HepG2 (cell line): ENCODE data around the gene RPTOR. TPM values are rescaled to one million over a fixed set of nuclear protein-coding genes. Genes with fewer than 3 reads are reported as not detected.

Experiments used
- ATAC-seq: fragments of 200-7000 bp; cut with Tn5 transposase; 3 replicates; pipeline ENCODE4 v1.9.1; 2020; ENCODE audit warnings: mild to moderate bottlenecking, moderate library complexity
- BruUV-seq: library from RNA; stranded (reverse); fragments of 400-500 nt; replicated peaks from 2 replicates; lab custom pipeline; 2021; lab: Mats Ljungman, UMichigan
- CTCF ChIA-PET: fragments of 300-600 bp; formaldehyde crosslinking; extraction: SDS; loops from one replicate; lab custom pipeline; 2021; ENCODE audit warnings: low total read pairs, inconsistent platforms, low intra/inter-chr PET ratio; lab: Yijun Ruan, JAX
- POLR2A ChIA-PET: fragments of 350-600 bp; sonication (Branson Sonifier 250); formaldehyde crosslinking; loops from one replicate; lab custom pipeline; 2020; ENCODE audit warnings: antibody characterized with exemption, inconsistent platforms; lab: Yijun Ruan, JAX
- DNase-seq: peaks from one replicate; pipeline ENCODE4 v3.0.0-alpha.2; 2015; ENCODE audit warnings: low spot score
- FAIRE-seq: peaks from 3 replicates; lab custom pipeline; 2011; peaks lifted over from hg19 to GRCh38; lab: Jason Lieb, UNC
- H2AFZ ChIP-seq: one replicate; pipeline ENCODE4 v1.6.1; 2011; ENCODE audit warnings: low read length, inconsistent platforms
- H3K27ac ChIP-seq: fragments of 300-600 bp; 3 replicates; pipeline ENCODE4 v1.8.0; 2011; ENCODE audit warnings: mixed run types, mild to moderate bottlenecking, mixed read lengths, low read length, inconsistent platforms; ENCODE audit not compliant: insufficient read depth; ENCODE audit errors: extremely low read length
- H3K27me3 ChIP-seq, 2 experiments: fragments of 200-600 bp in 1 of 2; 2 replicates in 1 of 2; 3 replicates in 1 of 2; pipeline versions ENCODE4 v1.6.0 to v1.8.0; 2011; ENCODE audit warnings: low read length in 2 of 2, mild to moderate bottlenecking in 2 of 2, moderate library complexity in 2 of 2, inconsistent platforms in 1 of 2; ENCODE audit not compliant: insufficient read depth in 2 of 2, control insufficient read depth in 1 of 2
- H3K36me3 ChIP-seq, 2 experiments: fragments of 200-600 bp in 1 of 2; replicated peaks in 1 of 2; 2 replicates in 1 of 2; 3 replicates in 1 of 2; pipeline versions ENCODE4 v1.5.1 to v1.8.0; 2011; ENCODE audit warnings: low read length in 2 of 2, inconsistent platforms in 1 of 2; ENCODE audit not compliant: insufficient read depth in 2 of 2, control insufficient read depth in 1 of 2
- H3K4me1 ChIP-seq: 2 replicates; pipeline ENCODE4 v1.5.1; 2012; ENCODE audit warnings: low read length, inconsistent platforms; ENCODE audit not compliant: insufficient read depth
- H3K4me2 ChIP-seq: 2 replicates; pipeline ENCODE4 v1.6.0; 2011; ENCODE audit warnings: low read depth, low read length, inconsistent platforms
- H3K4me3 ChIP-seq, 3 experiments: fragments of 200-600 bp in 1 of 3; sonication (generic), shearing (Covaris generic) in 1 of 3; replicated peaks in 1 of 3; 2 replicates each; pipeline ENCODE4 v1.5.1; 2011 to 2016; ENCODE audit warnings: low read length in 3 of 3, inconsistent platforms in 2 of 3, low read depth in 2 of 3, mild to moderate bottlenecking in 2 of 3, control low read depth in 1 of 3, mixed read lengths in 1 of 3; ENCODE audit not compliant: insufficient read depth in 1 of 3
- H3K79me2 ChIP-seq: one replicate; pipeline ENCODE4 v1.6.1; 2011; ENCODE audit warnings: low read length, inconsistent platforms; ENCODE audit not compliant: insufficient read depth
- H3K9ac ChIP-seq: 2 replicates; pipeline ENCODE4 v1.6.0; 2011; ENCODE audit warnings: mild to moderate bottlenecking, low read depth, low read length, inconsistent platforms; ENCODE audit not compliant: insufficient read depth
- H3K9me3 ChIP-seq: 2 replicates; pipeline ENCODE4 v1.5.1; 2012; ENCODE audit warnings: mild to moderate bottlenecking, low read length
- H4K20me1 ChIP-seq: 2 replicates; pipeline ENCODE4 v1.6.0; 2011; ENCODE audit warnings: inconsistent platforms, mild to moderate bottlenecking, low read length, moderate library complexity; ENCODE audit not compliant: insufficient read depth
- CBX5 ChIP-seq: sonication (generic); formaldehyde crosslinking; IDR thresholded peaks from 2 replicates; pipeline ENCODE4 v1.4.0; 2020; ENCODE audit warnings: missing genetic modification reagents, borderline replicate concordance
- MAFG ChIP-seq: sonication (generic); formaldehyde crosslinking; IDR thresholded peaks from 2 replicates; pipeline ENCODE4 v1.5.1; 2020; ENCODE audit warnings: mild to moderate bottlenecking, missing genetic modification reagents
- STAT5B ChIP-seq: sonication (generic); formaldehyde crosslinking; IDR thresholded peaks from 2 replicates; pipeline ENCODE4 v1.4.0; 2020; ENCODE audit warnings: missing genetic modification reagents
- U2AF1 ChIP-seq: fragments of 200-400 bp; formaldehyde crosslinking; optimal IDR thresholded peaks from 2 replicates; pipeline ENCODE3; 2017; ENCODE audit warnings: mild to moderate bottlenecking, low read depth, low read length
- ZNF687 ChIP-seq: sonication (generic); formaldehyde crosslinking; IDR thresholded peaks from 2 replicates; pipeline ENCODE4 v1.5.1; 2020; ENCODE audit warnings: mild to moderate bottlenecking, missing genetic modification reagents, moderate library complexity
- WGBS: methylation state at CpG from one replicate; pipeline ENCODE4 v1.1.6; 2017; ENCODE audit warnings: low lambda C conversion rate; 5-methylcytosine and 5-hydroxymethylcytosine counted together
- in situ Hi-C: cut with HindIII; loops from 2 replicates; pipeline ENCODE4 v1.10.0; 2017; ENCODE audit warnings: low pct_unique_long_range_greater_than_20kb; ENCODE audit not compliant: extremely low pct_ligation_motif_present
- intact Hi-C: fragments of 100-400 bp; cut with micrococcal nuclease; formaldehyde crosslinking; loops from one replicate; pipeline ENCODE4 v1.10.0; 2022; ENCODE audit not compliant: unreplicated experiment
- polyA plus RNA-seq, 8 experiments: library from polyadenylated mRNA; depleted of rRNA in 3 of 8; stranded (reverse) in 7 of 8; unstranded in 1 of 8; fragments of >200 nt; fragmentation: Illumina TruSeq in 4 of 8; extraction: Trizol in 4 of 8; gene quantifications; 2 replicates each; pipeline versions ENCODE4 v1.2.1 to v1.2.3, GENCODE V29; 2011 to 2016; ENCODE audit warnings: low read depth in 4 of 8, missing spikeins in 1 of 8, mixed read lengths in 1 of 8; ENCODE audit not compliant: insufficient read depth in 1 of 8
- total RNA-seq, 5 experiments: library from RNA; depleted of rRNA; stranded (reverse); fragments of >200 nt; fragmentation: Illumina TruSeq; extraction: Trizol; gene quantifications; 2 replicates each; pipeline ENCODE4 v1.2.3, GENCODE V29; 2016; ENCODE audit warnings: low read depth in 1 of 5
- TF ChIP-seq, protein P1 (sequence below): sonication (generic); formaldehyde crosslinking; conservative IDR thresholded peaks from 2 replicates; pipeline ENCODE4 v1.8.0; 2022; ENCODE audit warnings: low read depth, missing genetic modification reagents
- TF ChIP-seq, protein P2 (sequence below), 2 experiments: fragments of 450-650 bp in 1 of 2; sonication (generic) in 1 of 2; formaldehyde crosslinking; IDR thresholded peaks; 2 replicates each; pipeline versions ENCODE4 v1.5.0 to v1.8.0; 2020 to 2022; ENCODE audit warnings: mild to moderate bottlenecking in 1 of 2, missing genetic modification reagents in 1 of 2
- TF ChIP-seq, protein P3 (sequence below): fragments of 450-650 bp; IDR thresholded peaks from 2 replicates; pipeline ENCODE4 v1.6.1; 2016

Gene RPTOR
- total and polyA plus RNA-seq, 2 of the 13 experiments (the other 11 are each of a cell fraction or from before 2014, with no cell fraction given): 6.6 to 25.3 TPM

- Histone ChIP-seq H3K4me3 (no peak overlapping the region; a peak in 1 of 6 replicates), H2AFZ (no peak overlapping the region), H3K9ac (no peak overlapping the region), H3K4me1 (peaks cover 25% of the 10 kb centered on the region), H3K27me3 (peaks cover 8 to 47% of the 10 kb centered on the region in 2 experiments; a peak in 4 of 5 replicates), H4K20me1 (no peaks in the 10 kb centered on the region), H3K79me2 (no peaks in the 10 kb centered on the region), H3K9me3 (no peaks in the 10 kb centered on the region), H3K27ac (no peak overlapping the region), H3K4me2 (no peak overlapping the region), H3K36me3 (no peaks in the 10 kb centered on the region)
- intact Hi-C loops: no loop called here
- in situ Hi-C loops: loop anchor here (5.0 kb wide), 1 partner anchor 555 kb away; no protein-coding TSS in a partner anchor
- DNase-seq (no peak), ATAC-seq (no peak; the same call in 2 of the 3 replicates), FAIRE-seq (no peak)
- ChIA-PET CTCF (interaction anchor here (1.4 to 2.0 kb wide), 3 partner anchors 115 to 555 kb away, joined by 4 to 13 read pairs (median 8); no protein-coding TSS in a partner anchor), POLR2A (no interaction called here)
- WGBS: 30% methylated on average over 14 of the region's 17 CpGs
- no TSS peak for BruUV-seq
- TF ChIP-seq, protein P1, sequence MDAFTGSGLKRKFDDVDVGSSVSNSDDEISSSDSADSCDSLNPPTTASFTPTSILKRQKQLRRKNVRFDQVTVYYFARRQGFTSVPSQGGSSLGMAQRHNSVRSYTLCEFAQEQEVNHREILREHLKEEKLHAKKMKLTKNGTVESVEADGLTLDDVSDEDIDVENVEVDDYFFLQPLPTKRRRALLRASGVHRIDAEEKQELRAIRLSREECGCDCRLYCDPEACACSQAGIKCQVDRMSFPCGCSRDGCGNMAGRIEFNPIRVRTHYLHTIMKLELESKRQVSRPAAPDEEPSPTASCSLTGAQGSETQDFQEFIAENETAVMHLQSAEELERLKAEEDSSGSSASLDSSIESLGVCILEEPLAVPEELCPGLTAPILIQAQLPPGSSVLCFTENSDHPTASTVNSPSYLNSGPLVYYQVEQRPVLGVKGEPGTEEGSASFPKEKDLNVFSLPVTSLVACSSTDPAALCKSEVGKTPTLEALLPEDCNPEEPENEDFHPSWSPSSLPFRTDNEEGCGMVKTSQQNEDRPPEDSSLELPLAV (CRISPR knock-in tag): no peak
- TF ChIP-seq, protein P2, sequence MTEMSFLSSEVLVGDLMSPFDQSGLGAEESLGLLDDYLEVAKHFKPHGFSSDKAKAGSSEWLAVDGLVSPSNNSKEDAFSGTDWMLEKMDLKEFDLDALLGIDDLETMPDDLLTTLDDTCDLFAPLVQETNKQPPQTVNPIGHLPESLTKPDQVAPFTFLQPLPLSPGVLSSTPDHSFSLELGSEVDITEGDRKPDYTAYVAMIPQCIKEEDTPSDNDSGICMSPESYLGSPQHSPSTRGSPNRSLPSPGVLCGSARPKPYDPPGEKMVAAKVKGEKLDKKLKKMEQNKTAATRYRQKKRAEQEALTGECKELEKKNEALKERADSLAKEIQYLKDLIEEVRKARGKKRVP (CRISPR knock-in tag; IDR thresholded peaks at IDR 0.05): no peak
- TF ChIP-seq STAT5B (no peak), CBX5 (CRISPR knock-in tag) (no peak), ZNF687 (CRISPR knock-in tag) (peak; percentile 8; the same call in 1 of the 2 replicates), MAFG (CRISPR knock-in tag) (no peak), U2AF1 (no peak)
- TF ChIP-seq, protein P3, sequence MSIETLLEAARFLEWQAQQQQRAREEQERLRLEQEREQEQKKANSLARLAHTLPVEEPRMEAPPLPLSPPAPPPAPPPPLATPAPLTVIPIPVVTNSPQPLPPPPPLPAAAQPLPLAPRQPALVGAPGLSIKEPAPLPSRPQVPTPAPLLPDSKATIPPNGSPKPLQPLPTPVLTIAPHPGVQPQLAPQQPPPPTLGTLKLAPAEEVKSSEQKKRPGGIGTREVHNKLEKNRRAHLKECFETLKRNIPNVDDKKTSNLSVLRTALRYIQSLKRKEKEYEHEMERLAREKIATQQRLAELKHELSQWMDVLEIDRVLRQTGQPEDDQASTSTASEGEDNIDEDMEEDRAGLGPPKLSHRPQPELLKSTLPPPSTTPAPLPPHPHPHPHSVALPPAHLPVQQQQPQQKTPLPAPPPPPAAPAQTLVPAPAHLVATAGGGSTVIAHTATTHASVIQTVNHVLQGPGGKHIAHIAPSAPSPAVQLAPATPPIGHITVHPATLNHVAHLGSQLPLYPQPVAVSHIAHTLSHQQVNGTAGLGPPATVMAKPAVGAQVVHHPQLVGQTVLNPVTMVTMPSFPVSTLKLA: no peak
Observed at GRCh38 chr17:80981929-80982425, 437.3 kb downstream of the RPTOR start.
